Endothelial cell of umbilical vein (primary cell): ENCODE results near the gene SLC30A7.

Experiments
- CTCF ChIP-seq, 2 donors: IDR thresholded peaks; 1 replicate in 1 of 2; 2 replicates in 1 of 2; pipeline ENCODE4 v1.5.1; 2011; ENCODE audit warnings: low read length in 2 of 2, mild to moderate bottlenecking in 2 of 2, moderate library complexity in 2 of 2, control low read depth in 1 of 2, inconsistent platforms in 1 of 2, low read depth in 1 of 2; ENCODE audit not compliant: insufficient read depth in 1 of 2; ENCODE audit errors: extremely low read depth in 1 of 2
- EZH2 ChIP-seq: IDR thresholded peaks from 2 replicates; pipeline ENCODE4 v1.6.1; 2012; ENCODE audit warnings: borderline replicate concordance, low read depth, mild to moderate bottlenecking, moderate library complexity, low read length, inconsistent platforms; ENCODE audit not compliant: severe bottlenecking
- FOS ChIP-seq: IDR thresholded peaks from 2 replicates; pipeline ENCODE4 v1.6.1; 2011; ENCODE audit warnings: mild to moderate bottlenecking, low read length, moderate library complexity, borderline replicate concordance; ENCODE audit not compliant: insufficient read depth
- GATA2 ChIP-seq: IDR thresholded peaks from 2 replicates; pipeline ENCODE4 v1.7.0; 2011; ENCODE audit warnings: low read depth, mild to moderate bottlenecking, moderate library complexity, mixed read lengths, low read length; ENCODE audit not compliant: insufficient read length, insufficient read depth
- JUN ChIP-seq: IDR thresholded peaks from 2 replicates; pipeline ENCODE4 v1.6.1; 2011; ENCODE audit warnings: borderline replicate concordance, low read depth; ENCODE audit not compliant: insufficient read length, insufficient read depth
- MAX ChIP-seq: IDR thresholded peaks from 2 replicates; pipeline ENCODE4 v1.6.1; 2011; ENCODE audit not compliant: insufficient read depth, insufficient read length
- MYC ChIP-seq: IDR thresholded peaks from one replicate; pipeline ENCODE4 v1.6.1; 2011; ENCODE audit warnings: mild to moderate bottlenecking, low read depth, low read length
- POLR2A ChIP-seq: IDR thresholded peaks from 2 replicates; pipeline ENCODE4 v1.6.1; 2012; ENCODE audit warnings: low read depth, mild to moderate bottlenecking, control low read depth, low read length
- POLR2AphosphoS5 ChIP-seq: IDR thresholded peaks from 2 replicates; pipeline ENCODE4 v1.6.1; 2012; ENCODE audit warnings: low read depth, mild to moderate bottlenecking, control low read depth, low read length, moderate library complexity; ENCODE audit not compliant: insufficient read depth

GRCh38 chr1:100903777-100904176 is 7.9 kb downstream of the SLC30A7 start:
- TF ChIP-seq POLR2AphosphoS5, result no peak
- no peak for TF ChIP-seq CTCF (IDR thresholded peaks at IDR 0.05; ENCODE audit: extremely low read depth in 1 of 2, insufficient read depth in 1 of 2, low read depth in 1 of 2, low read length in 2 of 2)
- no peak for TF ChIP-seq FOS
- no peak for TF ChIP-seq MAX
- no peak for TF ChIP-seq POLR2A
- TF ChIP-seq EZH2, result no peak
- TF ChIP-seq JUN, result no peak
- no peak for TF ChIP-seq GATA2
- no peak for TF ChIP-seq MYC
